GM12878 (cell line): ENCODE results near the gene BRF1. TPM values are rescaled to one million over a fixed set of nuclear protein-coding genes. Genes with fewer than 3 reads are reported as not detected.

ENCODE experiments used
- ATAC-seq: fragments of 200-7000 bp; cut with Tn5 transposase; 3 replicates; pipeline ENCODE4 v1.9.1; 2020; ENCODE audit warnings: mild to moderate bottlenecking, moderate library complexity
- BruUV-seq: library from RNA; stranded (reverse); fragments of 400-500 nt; replicated peaks from 2 replicates; lab custom pipeline; 2021; lab: Mats Ljungman, UMichigan
- CTCF ChIA-PET: fragments of 300-600 bp; sonication (Branson Sonifier 250); formaldehyde crosslinking; extraction: SDS; loops from one replicate; lab custom pipeline; 2021; ENCODE audit warnings: inconsistent platforms; lab: Yijun Ruan, JAX
- POLR2A ChIA-PET: fragments of 350-600 bp; formaldehyde crosslinking; extraction: SDS; loops from one replicate; lab custom pipeline; 2021; ENCODE audit warnings: inconsistent platforms; lab: Charles Lee
- RAD21 ChIA-PET: fragments of 300-600 bp; sonication (Branson Sonifier 250); formaldehyde crosslinking; loops from one replicate; lab custom pipeline; 2023; ENCODE audit warnings: antibody characterized with exemption; ENCODE audit not compliant: unreplicated experiment; lab: Charles Lee
- SMC1A ChIA-PET: fragments of 300-600 bp; sonication (Branson Sonifier 250); formaldehyde crosslinking; loops from one replicate; lab custom pipeline; 2023; ENCODE audit not compliant: unreplicated experiment, uncharacterized antibody; lab: Charles Lee
- DNase-seq: peaks from one replicate; pipeline ENCODE4 v3.0.0-alpha.2; 2011; ENCODE audit warnings: low read depth, low spot score
- FAIRE-seq: peaks from 3 replicates; lab custom pipeline; 2011; peaks lifted over from hg19 to GRCh38; lab: Jason Lieb, UNC
- H2AFZ ChIP-seq: 2 replicates; pipeline ENCODE4 v1.6.0; 2011; ENCODE audit warnings: low read depth, low read length, control low read depth; ENCODE audit not compliant: control insufficient read depth
- H3K27ac ChIP-seq: 2 replicates; pipeline ENCODE4 v1.5.1; 2011; ENCODE audit warnings: control low read depth; ENCODE audit not compliant: control insufficient read depth, insufficient read depth
- H3K27me3 ChIP-seq, 2 experiments: replicated peaks in 1 of 2; 2 replicates each; pipeline versions ENCODE4 v1.6.0 to v1.6.1; 2011; ENCODE audit warnings: low read length in 1 of 2; ENCODE audit not compliant: control insufficient read depth in 2 of 2, insufficient read depth in 2 of 2
- H3K36me3 ChIP-seq, 2 experiments: 2 replicates each; pipeline ENCODE4 v1.5.1; 2011; ENCODE audit warnings: low read length in 1 of 2; ENCODE audit not compliant: control insufficient read depth in 2 of 2, insufficient read depth in 2 of 2
- H3K4me1 ChIP-seq: 2 replicates; pipeline ENCODE4 v1.6.1; 2011; ENCODE audit warnings: mild to moderate bottlenecking, low read length, moderate library complexity, mixed read lengths; ENCODE audit not compliant: control insufficient read depth, insufficient read depth
- H3K4me2 ChIP-seq: 2 replicates; pipeline ENCODE4 v1.6.0; 2011; ENCODE audit warnings: control low read depth; ENCODE audit not compliant: control insufficient read depth, insufficient read depth
- H3K4me3 ChIP-seq: fragments of 200-600 bp; sonication (generic); 2 replicates; pipeline ENCODE4 v1.5.1; 2016
- H3K79me2 ChIP-seq: 2 replicates; pipeline ENCODE4 v1.6.0; 2011; ENCODE audit warnings: low read length; ENCODE audit not compliant: control insufficient read depth, insufficient read depth
- H3K9ac ChIP-seq: 2 replicates; pipeline ENCODE4 v1.8.0; 2011; ENCODE audit warnings: low read length, control low read depth, mixed read lengths; ENCODE audit not compliant: control insufficient read depth, insufficient read depth
- H3K9me3 ChIP-seq: replicated peaks from 3 replicates; pipeline ENCODE4 v1.5.1; 2011; ENCODE audit warnings: mild to moderate bottlenecking, low read length; ENCODE audit not compliant: control insufficient read depth, insufficient read depth
- H4K20me1 ChIP-seq: 2 replicates; pipeline ENCODE4 v1.6.0; 2011; ENCODE audit not compliant: control insufficient read depth, insufficient read depth
- BHLHE40 ChIP-seq, 2 experiments: fragments of 450-650 bp in 1 of 2; IDR thresholded peaks; 2 replicates each; pipeline ENCODE4 v1.6.1; 2011 to 2017; ENCODE audit warnings: low read depth in 2 of 2, borderline replicate concordance in 1 of 2, improper control_type of control experiment in 1 of 2, low read length in 1 of 2, mild to moderate bottlenecking in 1 of 2
- EGR1 ChIP-seq, 2 experiments: IDR thresholded peaks; 1 replicate in 1 of 2; 2 replicates in 1 of 2; pipeline ENCODE4 v1.6.1; 2011 to 2012; ENCODE audit warnings: low read depth in 2 of 2, low read length in 2 of 2, borderline replicate concordance in 1 of 2, mild to moderate bottlenecking in 1 of 2, moderate library complexity in 1 of 2
- JUNB ChIP-seq: IDR thresholded peaks from 2 replicates; pipeline ENCODE4 v1.6.1; 2016; ENCODE audit warnings: antibody characterized with exemption, mild to moderate bottlenecking
- TBL1XR1 ChIP-seq: IDR thresholded peaks from 2 replicates; pipeline ENCODE4 v1.6.1; 2012; ENCODE audit warnings: low read depth, low read length, improper control_type of control experiment
- ZNF274 ChIP-seq: IDR thresholded peaks from one replicate; pipeline ENCODE4 v1.8.0; 2011; ENCODE audit not compliant: insufficient read length, insufficient read depth
- WGBS: methylation state at CpG from one replicate; pipeline ENCODE4 v1.1.6; 2016; ENCODE audit warnings: low lambda C conversion rate; ENCODE audit not compliant: insufficient replicate concordance, insufficient coverage; ENCODE audit errors: missing lambda C conversion rate; 5-methylcytosine and 5-hydroxymethylcytosine counted together
- in situ Hi-C: fragments of 300-500 bp; cut with MboI; formaldehyde crosslinking; loops from 9 replicates; pipeline ENCODE4 v1.14.3; 2018; ENCODE audit warnings: mixed read lengths
- intact Hi-C: fragments of 100-400 bp; cut with micrococcal nuclease; formaldehyde crosslinking; loops from one replicate; pipeline ENCODE4 v1.14.2; 2022; ENCODE audit not compliant: unreplicated experiment
- polyA plus RNA-seq, 11 experiments: library from polyadenylated mRNA; depleted of rRNA in 4 of 11; unstranded in 6 of 11; stranded (reverse) in 5 of 11; fragments of >200 nt; fragmentation: Nextera tagmentation in 4 of 11; fragmentation: Illumina TruSeq in 1 of 11; extraction: Ambion mirVana in 4 of 11; extraction: Trizol in 1 of 11; gene quantifications; 1 replicate in 1 of 11; 2 replicates in 10 of 11; pipeline versions ENCODE4 v1.2.1 to v1.2.3, GENCODE V29; 2011 to 2016; ENCODE audit warnings: inconsistent platforms in 2 of 11, missing spikeins in 2 of 11, low read depth in 1 of 11
- total RNA-seq, 4 experiments: library from RNA; depleted of rRNA in 3 of 4; stranded (reverse); fragments of >200 nt in 3 of 4; fragmentation: Illumina TruSeq in 1 of 4; extraction: Trizol in 1 of 4; gene quantifications; 2 replicates each; pipeline versions ENCODE4 v1.2.1 to v1.2.3, GENCODE V29; 2013 to 2021
- TF ChIP-seq, protein P1 (sequence below): fragments of 450-650 bp; IDR thresholded peaks from 2 replicates; pipeline ENCODE4 v1.6.1; 2016; ENCODE audit warnings: mild to moderate bottlenecking
- TF ChIP-seq, protein P2 (sequence below): IDR thresholded peaks from 2 replicates; pipeline ENCODE4 v1.6.1; 2012; ENCODE audit warnings: improper control_type of control experiment, low read depth, low read length; ENCODE audit not compliant: insufficient replicate concordance
- TF ChIP-seq, protein P3 (sequence below): IDR thresholded peaks from 2 replicates; pipeline ENCODE4 v1.6.1; 2012; ENCODE audit warnings: low read depth, low read length, improper control_type of control experiment
- TF ChIP-seq, protein P4 (sequence below): IDR thresholded peaks from 2 replicates; pipeline ENCODE4 v1.6.1; 2011; ENCODE audit warnings: low read depth, mild to moderate bottlenecking, low read length, moderate library complexity, borderline replicate concordance; ENCODE audit errors: extremely low read depth
- TF ChIP-seq, protein P5 (sequence below): fragments of 450-650 bp; formaldehyde crosslinking; IDR thresholded peaks from 2 replicates; pipeline ENCODE4 v1.5.0; 2022; ENCODE audit warnings: mild to moderate bottlenecking, missing genetic modification characterization

Gene BRF1
- total and polyA plus RNA-seq, 10 of the 15 experiments (the other 5 are each of a cell fraction or from before 2014, with no cell fraction given): 0.21 to 33.5 (median 10.7) TPM

DNA sequence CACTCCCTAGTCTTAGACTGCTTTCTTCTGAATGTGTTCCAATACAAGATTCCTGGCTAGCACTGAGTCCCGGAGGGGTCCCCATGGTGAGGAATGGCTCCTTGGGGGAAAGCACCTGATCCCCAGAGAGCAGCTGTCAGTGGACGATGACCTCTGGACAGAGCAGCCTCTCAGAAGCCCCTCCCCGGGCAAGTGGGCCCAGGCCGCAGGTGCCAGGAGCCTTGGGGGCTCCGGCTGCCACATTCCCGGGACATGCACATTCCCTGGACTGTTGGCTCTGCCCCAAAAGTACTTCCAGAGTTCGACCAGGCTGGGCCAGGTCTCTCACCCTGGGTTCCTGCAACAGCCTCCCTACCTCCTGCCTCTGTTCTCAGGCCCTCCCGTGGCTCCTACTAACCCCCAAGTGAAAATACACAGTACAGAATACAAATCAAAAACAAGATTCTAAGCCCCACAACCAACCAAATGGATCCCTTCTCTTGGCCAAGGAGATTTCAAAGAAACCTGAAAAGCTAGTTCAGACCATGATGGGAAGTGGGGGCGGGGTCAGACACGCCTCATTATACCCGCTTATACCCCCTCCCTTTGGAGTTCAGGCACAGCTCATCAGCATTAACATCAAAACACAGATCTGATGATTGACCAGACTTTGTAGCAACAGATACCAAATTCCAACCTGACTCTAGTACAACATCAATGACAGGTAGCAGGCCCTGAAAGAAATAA is 75.8 kb downstream of the BRF1 start:
- Histone ChIP-seq H4K20me1 (no peaks in the 10 kb centered on the region), H3K27me3 (no peaks in the 10 kb centered on the region), H3K4me2 (no peak overlapping the region), H3K9me3 (no peaks in the 10 kb centered on the region), H2AFZ (no peak overlapping the region), H3K79me2 (no peaks in the 10 kb centered on the region), H3K4me1 (no peaks in the 10 kb centered on the region), H3K4me3 (no peak overlapping the region), H3K9ac (no peak overlapping the region), H3K36me3 (peaks cover 7 to 23% of the 10 kb centered on the region in 2 experiments; a peak in 3 of 4 replicates), H3K27ac (no peak overlapping the region)
- in situ Hi-C loops: no loop called here
- DNase-seq (no peak), FAIRE-seq (no peak), ATAC-seq (no peak)
- RAD21 ChIA-PET: no interaction called here
- 95% methylated on average over 11 of the region's 11 CpGs for WGBS
- POLR2A ChIA-PET: interaction anchor here (0.7 kb wide), 1 partner anchor 70 kb away, joined by 3 read pairs; no protein-coding TSS in a partner anchor
- CTCF ChIA-PET: interaction anchor here (1.1 kb wide), 1 partner anchor 135 kb away, joined by 3 read pairs; no protein-coding TSS in a partner anchor
- TF ChIP-seq EGR1 (IDR thresholded peaks at IDR 0.05; ENCODE audit: borderline replicate concordance in 1 of 2, low read depth in 2 of 2, low read length in 2 of 2) (no peak), JUNB (no peak), BHLHE40 (IDR thresholded peaks at IDR 0.05; ENCODE audit: borderline replicate concordance in 1 of 2, low read depth in 2 of 2, low read length in 1 of 2) (no peak), ZNF274 (no peak), TBL1XR1 (no peak)
- TF ChIP-seq, protein P1, sequence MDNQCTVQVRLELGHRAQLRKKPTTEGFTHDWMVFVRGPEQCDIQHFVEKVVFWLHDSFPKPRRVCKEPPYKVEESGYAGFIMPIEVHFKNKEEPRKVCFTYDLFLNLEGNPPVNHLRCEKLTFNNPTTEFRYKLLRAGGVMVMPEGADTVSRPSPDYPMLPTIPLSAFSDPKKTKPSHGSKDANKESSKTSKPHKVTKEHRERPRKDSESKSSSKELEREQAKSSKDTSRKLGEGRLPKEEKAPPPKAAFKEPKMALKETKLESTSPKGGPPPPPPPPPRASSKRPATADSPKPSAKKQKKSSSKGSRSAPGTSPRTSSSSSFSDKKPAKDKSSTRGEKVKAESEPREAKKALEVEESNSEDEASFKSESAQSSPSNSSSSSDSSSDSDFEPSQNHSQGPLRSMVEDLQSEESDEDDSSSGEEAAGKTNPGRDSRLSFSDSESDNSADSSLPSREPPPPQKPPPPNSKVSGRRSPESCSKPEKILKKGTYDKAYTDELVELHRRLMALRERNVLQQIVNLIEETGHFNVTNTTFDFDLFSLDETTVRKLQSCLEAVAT: no peak
- TF ChIP-seq, protein P2, sequence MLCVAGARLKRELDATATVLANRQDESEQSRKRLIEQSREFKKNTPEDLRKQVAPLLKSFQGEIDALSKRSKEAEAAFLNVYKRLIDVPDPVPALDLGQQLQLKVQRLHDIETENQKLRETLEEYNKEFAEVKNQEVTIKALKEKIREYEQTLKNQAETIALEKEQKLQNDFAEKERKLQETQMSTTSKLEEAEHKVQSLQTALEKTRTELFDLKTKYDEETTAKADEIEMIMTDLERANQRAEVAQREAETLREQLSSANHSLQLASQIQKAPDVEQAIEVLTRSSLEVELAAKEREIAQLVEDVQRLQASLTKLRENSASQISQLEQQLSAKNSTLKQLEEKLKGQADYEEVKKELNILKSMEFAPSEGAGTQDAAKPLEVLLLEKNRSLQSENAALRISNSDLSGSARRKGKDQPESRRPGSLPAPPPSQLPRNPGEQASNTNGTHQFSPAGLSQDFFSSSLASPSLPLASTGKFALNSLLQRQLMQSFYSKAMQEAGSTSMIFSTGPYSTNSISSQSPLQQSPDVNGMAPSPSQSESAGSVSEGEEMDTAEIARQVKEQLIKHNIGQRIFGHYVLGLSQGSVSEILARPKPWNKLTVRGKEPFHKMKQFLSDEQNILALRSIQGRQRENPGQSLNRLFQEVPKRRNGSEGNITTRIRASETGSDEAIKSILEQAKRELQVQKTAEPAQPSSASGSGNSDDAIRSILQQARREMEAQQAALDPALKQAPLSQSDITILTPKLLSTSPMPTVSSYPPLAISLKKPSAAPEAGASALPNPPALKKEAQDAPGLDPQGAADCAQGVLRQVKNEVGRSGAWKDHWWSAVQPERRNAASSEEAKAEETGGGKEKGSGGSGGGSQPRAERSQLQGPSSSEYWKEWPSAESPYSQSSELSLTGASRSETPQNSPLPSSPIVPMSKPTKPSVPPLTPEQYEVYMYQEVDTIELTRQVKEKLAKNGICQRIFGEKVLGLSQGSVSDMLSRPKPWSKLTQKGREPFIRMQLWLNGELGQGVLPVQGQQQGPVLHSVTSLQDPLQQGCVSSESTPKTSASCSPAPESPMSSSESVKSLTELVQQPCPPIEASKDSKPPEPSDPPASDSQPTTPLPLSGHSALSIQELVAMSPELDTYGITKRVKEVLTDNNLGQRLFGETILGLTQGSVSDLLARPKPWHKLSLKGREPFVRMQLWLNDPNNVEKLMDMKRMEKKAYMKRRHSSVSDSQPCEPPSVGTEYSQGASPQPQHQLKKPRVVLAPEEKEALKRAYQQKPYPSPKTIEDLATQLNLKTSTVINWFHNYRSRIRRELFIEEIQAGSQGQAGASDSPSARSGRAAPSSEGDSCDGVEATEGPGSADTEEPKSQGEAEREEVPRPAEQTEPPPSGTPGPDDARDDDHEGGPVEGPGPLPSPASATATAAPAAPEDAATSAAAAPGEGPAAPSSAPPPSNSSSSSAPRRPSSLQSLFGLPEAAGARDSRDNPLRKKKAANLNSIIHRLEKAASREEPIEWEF: no peak
- TF ChIP-seq, protein P3, sequence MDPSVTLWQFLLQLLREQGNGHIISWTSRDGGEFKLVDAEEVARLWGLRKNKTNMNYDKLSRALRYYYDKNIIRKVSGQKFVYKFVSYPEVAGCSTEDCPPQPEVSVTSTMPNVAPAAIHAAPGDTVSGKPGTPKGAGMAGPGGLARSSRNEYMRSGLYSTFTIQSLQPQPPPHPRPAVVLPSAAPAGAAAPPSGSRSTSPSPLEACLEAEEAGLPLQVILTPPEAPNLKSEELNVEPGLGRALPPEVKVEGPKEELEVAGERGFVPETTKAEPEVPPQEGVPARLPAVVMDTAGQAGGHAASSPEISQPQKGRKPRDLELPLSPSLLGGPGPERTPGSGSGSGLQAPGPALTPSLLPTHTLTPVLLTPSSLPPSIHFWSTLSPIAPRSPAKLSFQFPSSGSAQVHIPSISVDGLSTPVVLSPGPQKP: no peak
- TF ChIP-seq, protein P4, sequence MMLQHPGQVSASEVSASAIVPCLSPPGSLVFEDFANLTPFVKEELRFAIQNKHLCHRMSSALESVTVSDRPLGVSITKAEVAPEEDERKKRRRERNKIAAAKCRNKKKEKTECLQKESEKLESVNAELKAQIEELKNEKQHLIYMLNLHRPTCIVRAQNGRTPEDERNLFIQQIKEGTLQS: no peak
- TF ChIP-seq, protein P5, sequence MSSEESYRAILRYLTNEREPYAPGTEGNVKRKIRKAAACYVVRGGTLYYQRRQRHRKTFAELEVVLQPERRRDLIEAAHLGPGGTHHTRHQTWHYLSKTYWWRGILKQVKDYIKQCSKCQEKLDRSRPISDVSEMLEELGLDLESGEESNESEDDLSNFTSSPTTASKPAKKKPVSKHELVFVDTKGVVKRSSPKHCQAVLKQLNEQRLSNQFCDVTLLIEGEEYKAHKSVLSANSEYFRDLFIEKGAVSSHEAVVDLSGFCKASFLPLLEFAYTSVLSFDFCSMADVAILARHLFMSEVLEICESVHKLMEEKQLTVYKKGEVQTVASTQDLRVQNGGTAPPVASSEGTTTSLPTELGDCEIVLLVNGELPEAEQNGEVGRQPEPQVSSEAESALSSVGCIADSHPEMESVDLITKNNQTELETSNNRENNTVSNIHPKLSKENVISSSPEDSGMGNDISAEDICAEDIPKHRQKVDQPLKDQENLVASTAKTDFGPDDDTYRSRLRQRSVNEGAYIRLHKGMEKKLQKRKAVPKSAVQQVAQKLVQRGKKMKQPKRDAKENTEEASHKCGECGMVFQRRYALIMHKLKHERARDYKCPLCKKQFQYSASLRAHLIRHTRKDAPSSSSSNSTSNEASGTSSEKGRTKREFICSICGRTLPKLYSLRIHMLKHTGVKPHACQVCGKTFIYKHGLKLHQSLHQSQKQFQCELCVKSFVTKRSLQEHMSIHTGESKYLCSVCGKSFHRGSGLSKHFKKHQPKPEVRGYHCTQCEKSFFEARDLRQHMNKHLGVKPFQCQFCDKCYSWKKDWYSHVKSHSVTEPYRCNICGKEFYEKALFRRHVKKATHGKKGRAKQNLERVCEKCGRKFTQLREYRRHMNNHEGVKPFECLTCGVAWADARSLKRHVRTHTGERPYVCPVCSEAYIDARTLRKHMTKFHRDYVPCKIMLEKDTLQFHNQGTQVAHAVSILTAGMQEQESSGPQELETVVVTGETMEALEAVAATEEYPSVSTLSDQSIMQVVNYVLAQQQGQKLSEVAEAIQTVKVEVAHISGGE (CRISPR knock-in tag): no peak
- BruUV-seq: no TSS peak
- intact Hi-C loops: no loop called here
- SMC1A ChIA-PET: no interaction called here
